ENCODE results near the gene EVL.

EVL gene

GRCh38 chr14:100114109-100114765 lies 49.0 kb downstream of the EVL start:
- H3K9ac ChIP-seq (ENCODE audit: low read length in 2 of 2): no peak overlapping the region
- no peak overlapping the region for H3K27ac ChIP-seq (ENCODE audit: low read length)
- no peak overlapping the region for H3K4me3 ChIP-seq (ENCODE audit: low read length in 2 of 2)
- no peaks in the 10 kb centered on the region for H3K4me1 ChIP-seq (ENCODE audit: control insufficient read depth, insufficient read depth, low read length)
- H3K9me3 ChIP-seq (ENCODE audit: control insufficient read depth in 2 of 2, low read length in 2 of 2): no peaks in the 10 kb centered on the region
- no peaks in the 10 kb centered on the region for H3K27me3 ChIP-seq (ENCODE audit: control insufficient read depth in 1 of 2, insufficient read depth in 2 of 2, low read length in 2 of 2)
- peaks cover 0 to 2% of the 10 kb centered on the region in 2 donors for H3K36me3 ChIP-seq (ENCODE audit: control insufficient read depth in 2 of 2, insufficient read depth in 2 of 2, low read length in 2 of 2)

DNA sequence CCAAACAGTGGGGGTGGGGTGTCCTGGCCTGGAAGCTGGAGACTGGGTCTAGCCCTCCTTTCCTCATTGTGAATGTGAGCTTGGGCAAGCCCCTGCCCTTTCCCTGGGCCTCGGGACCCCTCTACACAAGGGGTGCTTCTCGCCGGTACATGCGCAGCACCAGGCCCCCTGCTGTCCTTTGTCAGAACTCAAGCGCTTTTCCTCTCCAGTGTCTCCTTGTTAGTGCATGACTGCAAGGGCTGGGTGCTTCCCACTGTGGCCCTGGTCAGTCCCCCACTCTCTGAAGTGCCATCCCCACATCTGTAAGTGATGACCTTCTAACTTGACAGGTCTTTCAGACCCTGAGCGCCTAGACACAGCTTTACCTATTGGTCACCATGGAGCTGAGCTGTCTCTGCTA lies 50.0 kb downstream of the EVL start:
- Histone ChIP-seq H3K27ac (ENCODE audit: low read length) (no peak overlapping the region), H3K9ac (ENCODE audit: low read length in 2 of 2) (no peak overlapping the region), H3K9me3 (ENCODE audit: control insufficient read depth in 2 of 2, low read length in 2 of 2) (no peaks in the 10 kb centered on the region), H3K4me3 (ENCODE audit: low read length in 2 of 2) (no peak overlapping the region), H3K4me1 (ENCODE audit: control insufficient read depth, insufficient read depth, low read length) (no peaks in the 10 kb centered on the region), H3K27me3 (ENCODE audit: control insufficient read depth in 1 of 2, insufficient read depth in 2 of 2, low read length in 2 of 2) (no peaks in the 10 kb centered on the region), H3K36me3 (ENCODE audit: control insufficient read depth in 2 of 2, insufficient read depth in 2 of 2, low read length in 2 of 2) (peaks cover 0 to 2% of the 10 kb centered on the region in 2 donors)

DNA sequence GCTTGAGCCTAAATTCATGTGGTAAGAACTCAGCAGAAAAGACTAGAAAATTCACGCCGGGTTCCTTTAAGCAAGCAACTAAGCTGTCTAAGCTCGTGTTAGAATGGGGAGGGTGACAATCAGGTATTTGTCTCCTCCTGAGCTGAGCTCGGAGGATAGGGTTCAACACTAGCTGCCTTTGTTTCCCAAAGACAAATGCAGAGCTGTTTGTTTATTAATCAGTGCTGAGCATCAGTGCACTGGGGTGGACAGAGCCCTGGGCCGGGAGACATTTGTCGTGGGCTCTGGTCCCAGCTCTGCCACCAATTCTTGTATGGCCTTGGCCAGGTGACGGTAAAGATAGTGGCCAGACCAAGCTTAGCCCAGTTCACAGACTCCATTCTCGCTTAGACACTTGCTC lies 50.5 kb downstream of the EVL start:
- H3K9me3 ChIP-seq (ENCODE audit: control insufficient read depth in 2 of 2, low read length in 2 of 2): no peaks in the 10 kb centered on the region
- H3K27me3 ChIP-seq (ENCODE audit: control insufficient read depth in 1 of 2, insufficient read depth in 2 of 2, low read length in 2 of 2): no peaks in the 10 kb centered on the region
- peaks cover 0 to 2% of the 10 kb centered on the region in 2 donors for H3K36me3 ChIP-seq (ENCODE audit: control insufficient read depth in 2 of 2, insufficient read depth in 2 of 2, low read length in 2 of 2)
- no peak overlapping the region for H3K27ac ChIP-seq (ENCODE audit: low read length)
- H3K9ac ChIP-seq (ENCODE audit: low read length in 2 of 2): no peak overlapping the region
- no peaks in the 10 kb centered on the region for H3K4me1 ChIP-seq (ENCODE audit: control insufficient read depth, insufficient read depth, low read length)
- H3K4me3 ChIP-seq (ENCODE audit: low read length in 2 of 2): no peak overlapping the region

GRCh38 chr14:100116134-100116533 lies 50.9 kb downstream of the EVL start:
- no peaks in the 10 kb centered on the region for H3K9me3 ChIP-seq (ENCODE audit: control insufficient read depth in 2 of 2, low read length in 2 of 2)
- H3K4me1 ChIP-seq (ENCODE audit: control insufficient read depth, insufficient read depth, low read length): no peaks in the 10 kb centered on the region
- H3K4me3 ChIP-seq (ENCODE audit: low read length in 2 of 2): no peak overlapping the region
- H3K9ac ChIP-seq (ENCODE audit: low read length in 2 of 2): no peak overlapping the region
- H3K36me3 ChIP-seq (ENCODE audit: control insufficient read depth in 2 of 2, insufficient read depth in 2 of 2, low read length in 2 of 2): peaks cover 0 to 2% of the 10 kb centered on the region in 2 donors
- H3K27me3 ChIP-seq (ENCODE audit: control insufficient read depth in 1 of 2, insufficient read depth in 2 of 2, low read length in 2 of 2): no peaks in the 10 kb centered on the region
- H3K27ac ChIP-seq (ENCODE audit: low read length): no peak overlapping the region

DNA sequence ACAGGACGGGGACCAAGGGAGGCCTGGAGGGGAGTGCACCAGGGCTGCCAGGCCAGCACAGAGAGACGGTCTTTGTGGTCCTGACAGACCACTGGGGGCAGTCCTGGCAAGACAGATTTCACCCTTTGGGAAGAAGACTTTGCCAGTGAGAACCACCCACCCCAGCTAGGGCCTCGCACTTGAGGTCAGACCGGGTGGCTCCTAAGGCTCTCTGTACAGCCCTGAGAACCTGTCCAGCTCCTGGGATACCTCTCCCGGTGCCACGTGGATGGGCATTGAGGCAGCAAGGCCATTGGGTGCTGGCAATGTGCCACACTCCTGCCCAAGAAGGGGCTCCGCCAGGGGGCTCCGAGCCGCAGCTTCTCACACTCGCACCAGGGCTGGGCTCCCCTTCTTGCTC lies 51.8 kb downstream of the EVL start:
- Histone ChIP-seq H3K4me1 (ENCODE audit: control insufficient read depth, insufficient read depth, low read length) (no peaks in the 10 kb centered on the region), H3K4me3 (ENCODE audit: low read length in 2 of 2) (no peak overlapping the region), H3K27ac (ENCODE audit: low read length) (no peak overlapping the region), H3K9ac (ENCODE audit: low read length in 2 of 2) (no peak overlapping the region), H3K36me3 (ENCODE audit: control insufficient read depth in 2 of 2, insufficient read depth in 2 of 2, low read length in 2 of 2) (peaks cover 0 to 2% of the 10 kb centered on the region in 2 donors), H3K27me3 (ENCODE audit: control insufficient read depth in 1 of 2, insufficient read depth in 2 of 2, low read length in 2 of 2) (no peaks in the 10 kb centered on the region), H3K9me3 (ENCODE audit: control insufficient read depth in 2 of 2, low read length in 2 of 2) (no peaks in the 10 kb centered on the region)

GRCh38 chr14:100117633-100118395 lies 52.6 kb downstream of the EVL start:
- no peak overlapping the region for H3K4me3 ChIP-seq (ENCODE audit: low read length in 2 of 2)
- H3K27ac ChIP-seq (ENCODE audit: low read length): no peak overlapping the region
- no peaks in the 10 kb centered on the region for H3K27me3 ChIP-seq (ENCODE audit: control insufficient read depth in 1 of 2, insufficient read depth in 2 of 2, low read length in 2 of 2)
- H3K9ac ChIP-seq (ENCODE audit: low read length in 2 of 2): no peak overlapping the region
- H3K9me3 ChIP-seq (ENCODE audit: control insufficient read depth in 2 of 2, low read length in 2 of 2): no peaks in the 10 kb centered on the region
- no peaks in the 10 kb centered on the region for H3K4me1 ChIP-seq (ENCODE audit: control insufficient read depth, insufficient read depth, low read length)
- H3K36me3 ChIP-seq (ENCODE audit: control insufficient read depth in 2 of 2, insufficient read depth in 2 of 2, low read length in 2 of 2): peaks cover 0 to 2% of the 10 kb centered on the region in 2 donors

DNA sequence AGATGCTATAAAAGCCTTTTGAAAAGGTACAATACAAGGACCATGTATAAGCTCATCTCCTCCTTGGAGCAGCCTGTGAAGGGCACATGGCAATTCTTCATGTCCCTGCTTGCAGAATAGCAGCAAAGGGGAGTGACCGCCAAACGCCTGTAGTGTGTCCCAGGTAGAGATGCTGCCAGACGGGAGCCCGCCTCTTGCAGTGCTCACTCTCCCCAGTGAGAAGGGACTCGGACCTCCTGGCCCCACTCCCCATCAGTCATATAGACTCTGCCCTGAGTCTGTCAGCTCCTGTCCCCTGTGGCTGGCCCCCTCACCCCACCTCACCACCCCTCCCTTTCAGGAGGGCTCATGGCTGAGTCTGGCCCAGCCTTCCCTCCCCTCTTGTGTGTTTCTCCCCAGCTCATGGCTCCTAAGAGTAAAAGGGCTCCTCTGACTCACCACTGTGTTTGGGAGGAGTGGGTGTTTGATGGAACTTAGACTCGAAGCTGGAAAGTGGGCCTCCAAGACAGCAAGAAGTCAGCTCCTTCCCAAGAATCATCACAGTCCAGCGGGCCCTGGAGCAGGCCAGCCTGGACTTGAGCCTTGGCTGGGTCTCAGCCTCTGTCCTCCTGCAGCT lies 53.3 kb downstream of the EVL start:
- Histone ChIP-seq H3K9ac (ENCODE audit: low read length in 2 of 2) (no peak overlapping the region), H3K36me3 (ENCODE audit: control insufficient read depth in 2 of 2, insufficient read depth in 2 of 2, low read length in 2 of 2) (peaks cover 0 to 2% of the 10 kb centered on the region in 2 donors), H3K4me1 (ENCODE audit: control insufficient read depth, insufficient read depth, low read length) (no peaks in the 10 kb centered on the region), H3K27me3 (ENCODE audit: control insufficient read depth in 1 of 2, insufficient read depth in 2 of 2, low read length in 2 of 2) (no peaks in the 10 kb centered on the region), H3K4me3 (ENCODE audit: low read length in 2 of 2) (no peak overlapping the region), H3K9me3 (ENCODE audit: control insufficient read depth in 2 of 2, low read length in 2 of 2) (no peaks in the 10 kb centered on the region), H3K27ac (ENCODE audit: low read length) (no peak overlapping the region)

DNA sequence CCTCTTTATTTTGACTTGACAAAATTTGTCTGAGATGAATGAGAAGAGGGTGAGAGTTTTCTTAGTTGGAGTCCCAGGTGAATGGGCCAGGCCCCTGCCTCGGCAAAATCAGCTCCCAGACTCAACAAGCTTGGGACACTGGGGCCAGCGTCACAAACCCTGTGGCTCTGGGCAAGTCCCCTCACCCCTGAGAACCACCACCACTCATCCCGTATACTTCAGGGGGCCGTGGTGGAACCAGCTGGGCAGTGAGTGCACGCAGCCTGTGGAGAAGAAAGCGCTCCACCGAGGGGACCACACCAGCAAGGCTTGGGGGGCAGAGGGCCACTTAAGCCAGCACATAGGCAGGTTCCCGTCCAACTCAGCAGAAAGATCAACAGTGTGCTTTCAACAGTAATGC lies 54.0 kb downstream of the EVL start:
- Histone ChIP-seq H3K27me3 (ENCODE audit: control insufficient read depth in 1 of 2, insufficient read depth in 2 of 2, low read length in 2 of 2) (no peaks in the 10 kb centered on the region), H3K4me3 (ENCODE audit: low read length in 2 of 2) (no peak overlapping the region), H3K27ac (ENCODE audit: low read length) (no peak overlapping the region), H3K9me3 (ENCODE audit: control insufficient read depth in 2 of 2, low read length in 2 of 2) (no peaks in the 10 kb centered on the region), H3K36me3 (ENCODE audit: control insufficient read depth in 2 of 2, insufficient read depth in 2 of 2, low read length in 2 of 2) (peaks cover under 1 to 5% of the 10 kb centered on the region in 2 donors), H3K4me1 (ENCODE audit: control insufficient read depth, insufficient read depth, low read length) (no peaks in the 10 kb centered on the region), H3K9ac (ENCODE audit: low read length in 2 of 2) (no peak overlapping the region)

DNA sequence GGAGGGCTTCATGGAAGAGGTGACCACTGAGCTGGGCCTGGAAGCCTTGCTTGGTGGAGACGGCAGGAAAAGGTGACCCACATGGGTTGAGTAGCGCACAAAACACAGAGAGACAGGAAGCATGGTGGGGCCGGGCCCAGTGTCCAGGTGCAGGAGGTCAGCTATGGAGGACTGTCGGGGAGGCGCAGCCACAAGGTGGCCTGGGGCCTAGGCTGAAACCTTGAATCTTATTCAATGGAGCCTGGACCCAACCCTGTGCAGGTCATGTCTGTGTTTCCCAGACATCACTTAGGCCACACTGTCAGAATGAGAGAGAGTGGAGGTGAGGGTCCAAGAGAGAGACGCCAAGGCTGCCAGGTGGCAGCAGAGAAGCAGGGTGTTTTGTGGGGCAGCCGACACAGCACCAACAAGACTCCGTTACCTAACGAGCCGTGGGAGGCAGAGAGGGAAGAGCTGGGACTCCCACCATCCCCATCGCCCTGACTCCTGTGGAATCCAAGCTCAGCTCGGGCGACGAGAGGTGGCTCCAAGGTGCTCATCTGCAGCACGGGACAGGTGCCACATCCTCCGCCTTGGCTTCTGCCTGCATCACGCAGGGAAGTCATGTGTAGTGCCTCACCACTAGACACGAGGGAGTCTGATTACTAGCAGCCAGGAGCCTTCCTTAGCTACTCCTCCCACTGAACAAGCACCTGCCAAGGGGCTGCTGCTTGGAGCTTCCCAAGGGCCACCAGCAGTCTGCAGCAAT lies 55.5 kb downstream of the EVL start:
- Histone ChIP-seq H3K4me3 (ENCODE audit: low read length in 2 of 2) (no peak overlapping the region), H3K27me3 (ENCODE audit: control insufficient read depth in 1 of 2, insufficient read depth in 2 of 2, low read length in 2 of 2) (no peaks in the 10 kb centered on the region), H3K36me3 (ENCODE audit: control insufficient read depth in 2 of 2, insufficient read depth in 2 of 2, low read length in 2 of 2) (peaks cover 6% of the 10 kb centered on the region in 2 donors), H3K4me1 (ENCODE audit: control insufficient read depth, insufficient read depth, low read length) (no peaks in the 10 kb centered on the region), H3K9ac (ENCODE audit: low read length in 2 of 2) (no peak overlapping the region), H3K27ac (ENCODE audit: low read length) (no peak overlapping the region), H3K9me3 (ENCODE audit: control insufficient read depth in 2 of 2, low read length in 2 of 2) (no peaks in the 10 kb centered on the region)

DNA sequence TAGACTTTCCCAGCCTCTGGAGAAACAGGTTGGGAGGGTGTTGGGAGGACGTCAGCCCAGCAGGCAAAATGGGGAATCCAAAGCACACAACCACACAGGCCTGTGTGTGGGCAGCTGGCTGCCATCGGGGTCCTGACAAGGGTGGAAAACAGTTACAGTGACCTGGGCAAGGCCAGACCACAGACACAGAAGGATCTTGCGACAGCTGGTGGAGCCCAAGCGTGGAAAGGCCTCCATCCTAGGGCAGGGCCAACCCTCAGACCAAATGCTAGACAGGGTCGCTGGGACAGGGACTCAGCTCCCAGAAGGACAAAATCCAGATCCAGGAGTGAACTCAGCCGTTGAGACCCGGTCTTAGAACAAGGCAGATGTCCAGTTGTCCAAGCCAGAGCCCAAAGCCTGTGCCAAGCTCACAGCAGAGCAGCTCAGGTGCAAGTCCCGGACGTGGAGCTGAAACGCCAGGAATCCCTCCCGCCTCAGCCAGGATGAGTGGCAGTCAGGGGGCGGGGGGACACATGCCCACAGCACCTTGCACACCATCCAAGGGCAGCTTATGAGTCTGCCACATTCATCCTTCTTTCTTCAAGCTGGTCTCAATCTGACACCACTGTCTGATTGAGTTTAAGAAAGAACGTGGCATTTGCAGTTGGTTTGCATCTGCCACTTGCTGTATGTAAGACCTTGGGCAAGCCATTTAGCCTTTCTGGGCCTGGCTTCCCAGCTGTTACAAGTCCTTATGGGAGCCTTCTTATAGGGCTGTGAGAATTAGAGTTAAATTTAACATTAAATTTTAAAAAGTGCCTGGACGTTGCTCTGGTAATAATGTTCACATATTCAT lies 56.6 kb downstream of the EVL start:
- Histone ChIP-seq H3K27ac (ENCODE audit: low read length) (no peak overlapping the region), H3K36me3 (ENCODE audit: control insufficient read depth in 2 of 2, insufficient read depth in 2 of 2, low read length in 2 of 2) (peaks cover 7% of the 10 kb centered on the region in 2 donors), H3K9ac (ENCODE audit: low read length in 2 of 2) (no peak overlapping the region), H3K4me1 (ENCODE audit: control insufficient read depth, insufficient read depth, low read length) (no peaks in the 10 kb centered on the region), H3K9me3 (ENCODE audit: control insufficient read depth in 2 of 2, low read length in 2 of 2) (no peaks in the 10 kb centered on the region), H3K27me3 (ENCODE audit: control insufficient read depth in 1 of 2, insufficient read depth in 2 of 2, low read length in 2 of 2) (no peaks in the 10 kb centered on the region), H3K4me3 (ENCODE audit: low read length in 2 of 2) (no peak overlapping the region)

All from stomach smooth muscle (tissue), 2 donors.